Uterus (tissue), 4 donors: Measurements from ENCODE around the gene SLC2A13. TPM values are rescaled to one million over a fixed set of nuclear protein-coding genes. Genes with fewer than 3 reads are reported as not detected.

Source experiments
- DNase-seq, 2 donors: peaks; one replicate each; pipeline ENCODE4 v3.0.0-alpha.2; 2019 to 2020
- H3K27ac ChIP-seq, 2 donors: fragments of 200-600 bp; sonication (generic); 1 replicate in 1 of 2; 2 replicates in 1 of 2; pipeline ENCODE4 v1.5.1; 2016 to 2018
- H3K27me3 ChIP-seq, 2 donors: fragments of 200-600 bp; sonication (generic); one replicate each; pipeline ENCODE4 v1.5.1; 2018 to 2019; ENCODE audit warnings: control low read depth in 1 of 2
- H3K36me3 ChIP-seq, 2 donors: fragments of 200-600 bp; sonication (generic); one replicate each; pipeline ENCODE4 v1.5.1; 2019; ENCODE audit warnings: control low read depth in 1 of 2
- H3K4me1 ChIP-seq, 2 donors: fragments of 200-600 bp; sonication (generic); one replicate each; pipeline ENCODE4 v1.5.1; 2018 to 2019; ENCODE audit warnings: control low read depth in 1 of 2
- H3K4me3 ChIP-seq, 2 donors: fragments of 200-600 bp; sonication (generic); 1 replicate in 1 of 2; 2 replicates in 1 of 2; pipeline ENCODE4 v1.5.1; 2018 to 2019; ENCODE audit warnings: mild to moderate bottlenecking in 1 of 2
- H3K9me3 ChIP-seq, 2 donors: fragments of 200-600 bp; sonication (generic); one replicate each; pipeline ENCODE4 v1.5.1; 2019; ENCODE audit warnings: control low read depth in 1 of 2
- CTCF ChIP-seq, 4 experiments: fragments of 200-600 bp in 2 of 4; fragments of 450-650 bp in 2 of 4; sonication (generic) in 2 of 4; IDR thresholded peaks; one replicate each; pipeline ENCODE4 v1.5.1; 2016 to 2019; ENCODE audit warnings: antibody characterized with exemption in 4 of 4, mild to moderate bottlenecking in 2 of 4, moderate library complexity in 1 of 4
- POLR2A ChIP-seq, 2 donors: fragments of 450-650 bp; IDR thresholded peaks; one replicate each; pipeline ENCODE4 v1.6.1; 2016; ENCODE audit warnings: antibody characterized with exemption in 2 of 2, mild to moderate bottlenecking in 1 of 2, moderate library complexity in 1 of 2
- intact Hi-C: fragments of 100-400 bp; cut with DNase I; formaldehyde crosslinking; loops from one replicate; pipeline ENCODE4 v1.15.1; 2023; ENCODE audit warnings: low total_unique reads
- total RNA-seq, 4 donors: library from RNA; depleted of rRNA in 3 of 4; stranded (reverse); fragments of >200 nt in 3 of 4; gene quantifications; one replicate each; pipeline versions ENCODE4 v1.1.0 to v1.2.4, GENCODE V29; 2014 to 2023
- donor health status: DM: yes; HTN: yes; CAD: no.

Gene SLC2A13
- total RNA-seq, 4 donors from 2014 or later: 12.8 to 31.7 (median 15.3) TPM

- no peak overlapping the region for H3K27ac ChIP-seq
- intact Hi-C loops: no loop called here
- no peak for TF ChIP-seq POLR2A (IDR thresholded peaks at IDR 0.05)
- TF ChIP-seq CTCF (IDR thresholded peaks at IDR 0.05): no peak
- no peak for DNase-seq
- no peaks in the 10 kb centered on the region for H3K9me3 ChIP-seq
- no peak overlapping the region for H3K4me3 ChIP-seq
- H3K27me3 ChIP-seq: no peaks in the 10 kb centered on the region
- H3K4me1 ChIP-seq: no peaks in the 10 kb centered on the region
- H3K36me3 ChIP-seq: no peaks in the 10 kb centered on the region
Observed at GRCh38 chr12:39993268-39993667, 112.6 kb downstream of the SLC2A13 start.

GRCh38 chr12:39990122-39991101 is 115.5 kb downstream of the SLC2A13 start:
- no peaks in the 10 kb centered on the region for H3K36me3 ChIP-seq
- no peak overlapping the region for H3K4me3 ChIP-seq
- intact Hi-C loops: no loop called here
- H3K27me3 ChIP-seq: no peaks in the 10 kb centered on the region
- no peaks in the 10 kb centered on the region for H3K9me3 ChIP-seq
- peak; percentile 41 to 46 for DNase-seq
- H3K4me1 ChIP-seq: no peaks in the 10 kb centered on the region
- peak; percentile 54 to 74 (median 57) for TF ChIP-seq CTCF (IDR thresholded peaks at IDR 0.05)
- TF ChIP-seq POLR2A (IDR thresholded peaks at IDR 0.05): no peak
- H3K27ac ChIP-seq: no peak overlapping the region

DNA sequence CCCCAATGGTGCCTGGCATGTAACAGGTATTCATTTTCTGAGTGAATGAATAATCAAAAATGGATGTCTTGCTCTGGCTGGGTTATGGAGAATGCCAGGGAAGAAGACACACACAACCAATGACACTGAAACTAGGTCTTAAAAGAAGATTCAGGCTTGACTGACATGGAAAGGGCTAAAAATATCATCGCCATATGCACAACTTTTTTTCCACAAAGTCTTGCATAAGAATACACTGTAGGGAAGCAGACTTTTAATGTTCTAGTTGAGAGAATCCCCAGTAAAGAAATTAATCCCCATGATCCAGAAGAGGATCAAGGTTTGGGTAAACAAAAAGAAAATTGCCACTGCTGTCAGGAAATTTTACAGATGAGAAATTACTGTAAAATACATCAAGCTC is 116.4 kb downstream of the SLC2A13 start:
- Histone ChIP-seq H3K4me3 (no peak overlapping the region), H3K27ac (no peak overlapping the region), H3K4me1 (no peaks in the 10 kb centered on the region), H3K36me3 (no peaks in the 10 kb centered on the region), H3K27me3 (no peaks in the 10 kb centered on the region), H3K9me3 (no peaks in the 10 kb centered on the region)
- TF ChIP-seq CTCF (IDR thresholded peaks at IDR 0.05) (no peak), POLR2A (IDR thresholded peaks at IDR 0.05) (no peak)
- intact Hi-C loops: no loop called here
- DNase-seq: no peak

DNA sequence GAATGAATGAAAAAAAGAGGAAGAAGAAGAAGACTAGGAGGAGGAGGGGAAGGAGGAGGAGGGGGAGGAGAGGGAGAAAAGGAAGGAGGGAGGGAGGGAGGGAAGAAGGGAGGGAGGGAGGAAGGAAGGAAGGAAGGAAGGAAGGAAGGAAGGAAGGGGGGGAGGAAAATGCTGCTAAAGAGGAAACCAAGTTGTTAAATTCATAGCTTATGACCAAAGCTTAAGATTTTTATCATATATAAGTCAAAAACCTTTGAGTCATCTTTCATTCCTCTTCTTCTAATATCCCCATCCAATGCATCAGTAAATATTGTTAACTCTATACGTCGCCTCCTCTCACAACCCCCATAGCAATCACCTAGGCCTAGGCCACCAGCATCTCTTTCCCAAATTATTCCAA is 117.3 kb downstream of the SLC2A13 start:
- Histone ChIP-seq H3K27me3 (no peaks in the 10 kb centered on the region), H3K4me1 (no peaks in the 10 kb centered on the region), H3K9me3 (no peaks in the 10 kb centered on the region), H3K36me3 (no peaks in the 10 kb centered on the region), H3K27ac (no peak overlapping the region), H3K4me3 (no peak overlapping the region)
- TF ChIP-seq POLR2A (IDR thresholded peaks at IDR 0.05) (no peak), CTCF (IDR thresholded peaks at IDR 0.05) (no peak)
- intact Hi-C loops: no loop called here
- no peak for DNase-seq

- DNase-seq: no peak
- no peaks in the 10 kb centered on the region for H3K9me3 ChIP-seq
- no peaks in the 10 kb centered on the region for H3K27me3 ChIP-seq
- intact Hi-C loops: no loop called here
- H3K36me3 ChIP-seq: no peaks in the 10 kb centered on the region
- TF ChIP-seq CTCF (IDR thresholded peaks at IDR 0.05) (no peak), POLR2A (IDR thresholded peaks at IDR 0.05) (no peak)
- no peak overlapping the region for H3K27ac ChIP-seq
- no peaks in the 10 kb centered on the region for H3K4me1 ChIP-seq
- H3K4me3 ChIP-seq: no peak overlapping the region
Observed at GRCh38 chr12:39986674-39987073, 119.2 kb downstream of the SLC2A13 start.
